Left ventricle myocardium inferior (tissue), 1 donor: ENCODE results near the gene PXN. TPM values are rescaled to one million over a fixed set of nuclear protein-coding genes. Genes with fewer than 3 reads are reported as not detected.
A peak's percentile ranks its signal among the peaks of the same experiment; 100 is the strongest.

Experiments
- DNase-seq: peaks from one replicate; pipeline ENCODE4 v3.0.0-alpha.2; 2020
- H3K27ac ChIP-seq: fragments of 200-600 bp; replicated peaks from 2 replicates; pipeline ENCODE4 v1.8.0; 2021
- H3K27me3 ChIP-seq: fragments of 200-600 bp; 2 replicates; pipeline ENCODE4 v1.8.0; 2021; ENCODE audit warnings: low read depth
- H3K36me3 ChIP-seq: fragments of 200-600 bp; 2 replicates; pipeline ENCODE4 v1.8.0; 2021
- H3K4me1 ChIP-seq: fragments of 200-600 bp; 2 replicates; pipeline ENCODE4 v1.8.0; 2021
- H3K4me3 ChIP-seq: fragments of 200-600 bp; 2 replicates; pipeline ENCODE4 v1.8.0; 2021; ENCODE audit warnings: mild to moderate bottlenecking, moderate library complexity
- H3K9me3 ChIP-seq: fragments of 200-600 bp; replicated peaks from 2 replicates; pipeline ENCODE4 v1.8.0; 2021
- CTCF ChIP-seq: fragments of 200-600 bp; IDR thresholded peaks from 2 replicates; pipeline ENCODE4 v1.8.0; 2021; ENCODE audit warnings: antibody characterized with exemption, mild to moderate bottlenecking, borderline replicate concordance
- intact Hi-C: fragments of 100-400 bp; cut with micrococcal nuclease; formaldehyde crosslinking; loops from one replicate; pipeline ENCODE4 v1.11.0; 2022
- total RNA-seq: library from RNA; stranded (reverse); fragmentation: NEBNext Ultra II Directional; extraction: Animal tissue kit (Norgen Biotek cat#: 25700); gene quantifications from one replicate; pipeline ENCODE4 v1.2.1, GENCODE V29; 2021
- donor health status: DM: no; HTN: yes; CAD: no; lungs with severe emphysema.

PXN gene
- total RNA-seq, 1 donor from 2014 or later = 59.8 TPM

- peak; percentile 49 for DNase-seq
- Histone ChIP-seq H3K9me3 (no peaks in the 10 kb centered on the region), H3K36me3 (peaks cover 41% of the 10 kb centered on the region), H3K27me3 (no peaks in the 10 kb centered on the region), H3K27ac (peak overlapping the region; percentile 71), H3K4me1 (peaks cover 75% of the 10 kb centered on the region), H3K4me3 (peak overlapping the region; percentile 38)
- intact Hi-C loops = loop anchor here (5.0 kb wide), 1 partner anchor 41 kb away; the partner anchor contains the start of gene PXN
- peak; percentile 32 for TF ChIP-seq CTCF
Measured at GRCh38 chr12:120225852-120226640, 39.5 kb downstream of the PXN start.

- Histone ChIP-seq H3K4me3 (peak overlapping the region; percentile 38), H3K9me3 (no peaks in the 10 kb centered on the region), H3K27me3 (no peaks in the 10 kb centered on the region), H3K36me3 (peaks cover 49% of the 10 kb centered on the region), H3K4me1 (peaks cover 66% of the 10 kb centered on the region), H3K27ac (peak overlapping the region; percentile 71)
- no peak for TF ChIP-seq CTCF
- intact Hi-C loops = loop anchor here (5.0 kb wide), 1 partner anchor 42 kb away; the partner anchor contains the start of gene PXN
- no peak for DNase-seq
Measured at GRCh38 chr12:120225200-120225558, 40.4 kb downstream of the PXN start.

GRCh38 chr12:120224304-120225199 is 41.0 kb downstream of the PXN start:
- no peaks in the 10 kb centered on the region for H3K9me3 ChIP-seq
- H3K4me1 ChIP-seq = peaks cover 60% of the 10 kb centered on the region
- H3K4me3 ChIP-seq = peak overlapping the region; percentile 38
- no peaks in the 10 kb centered on the region for H3K27me3 ChIP-seq
- peak overlapping the region; percentile 71 for H3K27ac ChIP-seq
- no peak for TF ChIP-seq CTCF
- H3K36me3 ChIP-seq = peaks cover 55% of the 10 kb centered on the region
- intact Hi-C loops = loop anchor here (5.0 kb wide), 1 partner anchor 43 kb away; the partner anchor contains the start of gene PXN
- DNase-seq = peak; percentile 48

GRCh38 chr12:120223458-120224303 is 41.8 kb downstream of the PXN start:
- DNase-seq = no peak
- no peaks in the 10 kb centered on the region for H3K9me3 ChIP-seq

More at GRCh38 chr12:120223458-120224303, 41.8 kb downstream of the PXN start:
- peaks cover 64% of the 10 kb centered on the region for H3K36me3 ChIP-seq
- H3K4me1 ChIP-seq = peaks cover 51% of the 10 kb centered on the region
- intact Hi-C loops = no loop called here
- H3K4me3 ChIP-seq = no peak overlapping the region
- TF ChIP-seq CTCF = no peak
- no peaks in the 10 kb centered on the region for H3K27me3 ChIP-seq
- peak overlapping the region; percentile 71 for H3K27ac ChIP-seq
